GM19397 (cell line): ENCODE data around the gene NBPF20.
"Not testable (repeated sequence)": the region's sequence is repeated elsewhere in the genome, so short reads cannot be mapped to it uniquely, and the experiment has no call there.

ENCODE experiments used
- ATAC-seq: cut with Tn5 transposase; IDR thresholded peaks from one replicate; pipeline ENCODE4 v1.9.1; 2021; ENCODE audit warnings: mild to moderate bottlenecking, moderate library complexity; ENCODE audit not compliant: unreplicated experiment

The NBPF20 gene, protein sequence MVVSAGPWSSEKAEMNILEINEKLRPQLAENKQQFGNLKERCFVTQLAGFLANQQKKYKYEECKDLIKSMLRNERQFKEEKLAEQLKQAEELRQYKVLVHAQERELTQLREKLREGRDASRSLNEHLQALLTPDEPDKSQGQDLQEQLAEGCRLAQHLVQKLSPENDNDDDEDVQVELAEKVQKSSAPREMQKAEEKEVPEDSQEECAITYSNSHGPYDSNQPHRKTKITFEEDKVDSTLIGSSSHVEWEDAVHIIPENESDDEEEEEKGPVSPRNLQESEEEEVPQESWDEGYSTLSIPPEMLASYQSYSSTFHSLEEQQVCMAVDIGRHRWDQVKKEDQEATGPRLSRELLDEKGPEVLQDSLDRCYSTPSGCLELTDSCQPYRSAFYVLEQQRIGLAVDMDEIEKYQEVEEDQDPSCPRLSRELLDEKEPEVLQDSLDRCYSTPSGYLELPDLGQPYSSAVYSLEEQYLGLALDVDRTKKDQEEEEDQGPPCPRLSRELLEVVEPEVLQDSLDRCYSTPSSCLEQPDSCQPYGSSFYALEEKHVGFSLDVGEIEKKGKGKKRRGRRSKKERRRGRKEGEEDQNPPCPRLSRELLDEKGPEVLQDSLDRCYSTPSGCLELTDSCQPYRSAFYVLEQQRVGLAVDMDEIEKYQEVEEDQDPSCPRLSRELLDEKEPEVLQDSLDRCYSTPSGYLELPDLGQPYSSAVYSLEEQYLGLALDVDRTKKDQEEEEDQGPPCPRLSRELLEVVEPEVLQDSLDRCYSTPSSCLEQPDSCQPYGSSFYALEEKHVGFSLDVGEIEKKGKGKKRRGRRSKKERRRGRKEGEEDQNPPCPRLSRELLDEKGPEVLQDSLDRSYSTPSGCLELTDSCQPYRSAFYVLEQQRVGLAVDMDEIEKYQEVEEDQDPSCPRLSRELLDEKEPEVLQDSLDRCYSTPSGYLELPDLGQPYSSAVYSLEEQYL (N-terminal part only)

DNA sequence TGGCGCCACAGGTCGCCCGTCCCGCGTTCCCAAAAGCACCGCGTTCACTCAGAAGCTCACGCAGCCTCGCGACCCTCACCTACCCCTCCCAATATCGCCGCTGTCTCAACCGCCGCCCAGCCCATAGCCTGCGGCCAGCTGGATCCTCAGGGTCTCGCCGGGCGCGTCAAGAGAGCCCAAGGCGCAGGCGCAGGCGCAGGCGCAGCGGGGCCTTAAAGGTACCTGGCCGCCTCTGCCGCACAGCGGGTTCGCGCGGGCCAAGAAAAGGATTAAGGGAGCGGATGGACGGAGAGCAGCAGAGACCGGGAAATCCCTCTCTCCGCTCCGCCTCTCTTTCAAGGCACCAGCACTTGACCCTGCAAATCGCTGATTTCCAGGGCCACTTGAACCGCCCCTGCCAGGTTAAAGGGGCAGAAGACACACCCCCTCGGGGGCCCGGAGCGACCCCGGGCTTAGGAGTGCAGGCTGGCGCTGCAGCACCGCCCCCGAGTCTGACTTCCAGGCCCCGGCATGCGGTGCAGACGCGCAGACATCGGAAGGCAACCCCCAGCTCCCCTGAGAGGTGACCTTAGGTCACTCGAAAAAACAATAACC lies at the start of gene NBPF20:
Gene NBPF20 (minus strand): TSS at position 168 of the 594 bp plus-strand sequence. CDS start 20,331 bp downstream, outside the sequence.
- ATAC-seq = peak; percentile 97

DNA sequence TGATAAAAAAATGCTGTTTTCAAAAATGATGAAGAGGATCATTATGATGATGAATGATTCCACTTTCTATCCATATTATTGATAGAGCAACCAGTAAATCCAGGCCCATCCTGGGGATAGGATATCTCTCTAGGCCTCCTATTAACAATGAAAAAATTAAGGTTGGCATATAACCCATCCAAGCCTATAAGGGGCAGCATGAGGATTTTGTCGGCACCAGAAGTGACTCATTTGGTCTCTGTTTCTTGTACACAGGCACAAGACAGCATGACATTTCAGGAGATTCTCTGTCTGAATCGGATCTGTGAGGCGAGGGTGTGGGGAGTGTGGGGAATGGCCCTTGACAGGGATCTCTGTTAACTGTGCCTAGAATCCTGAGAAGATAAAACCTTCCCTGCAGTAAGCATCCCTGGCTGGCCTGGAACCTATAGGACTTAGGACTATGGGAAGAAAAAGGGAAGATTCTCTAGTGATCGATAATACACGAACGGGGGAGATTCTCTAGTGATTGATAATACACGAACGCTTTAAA lies 49.5 kb upstream of the NBPF20 start:
- not testable (repeated sequence) for ATAC-seq

DNA sequence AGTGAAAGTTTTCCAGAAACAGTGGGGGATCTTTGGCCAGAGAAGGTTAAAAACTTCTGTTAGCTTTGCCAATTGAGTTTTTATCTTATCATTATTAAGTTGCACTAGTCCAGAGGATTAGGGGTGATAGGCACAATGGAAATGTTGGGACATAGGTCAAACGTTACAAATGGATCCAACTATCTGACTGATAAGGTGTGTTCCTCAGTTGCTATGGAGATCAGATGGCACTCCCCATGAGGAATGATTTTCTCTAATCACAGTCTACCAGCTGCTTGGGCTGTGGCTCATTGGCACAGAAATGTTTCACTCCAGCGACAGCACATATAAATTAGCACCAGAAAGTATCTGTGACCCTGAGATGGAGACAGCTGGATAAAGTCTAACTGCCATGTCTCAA lies 47.3 kb upstream of the NBPF20 start:
- ATAC-seq = not testable (repeated sequence)

DNA sequence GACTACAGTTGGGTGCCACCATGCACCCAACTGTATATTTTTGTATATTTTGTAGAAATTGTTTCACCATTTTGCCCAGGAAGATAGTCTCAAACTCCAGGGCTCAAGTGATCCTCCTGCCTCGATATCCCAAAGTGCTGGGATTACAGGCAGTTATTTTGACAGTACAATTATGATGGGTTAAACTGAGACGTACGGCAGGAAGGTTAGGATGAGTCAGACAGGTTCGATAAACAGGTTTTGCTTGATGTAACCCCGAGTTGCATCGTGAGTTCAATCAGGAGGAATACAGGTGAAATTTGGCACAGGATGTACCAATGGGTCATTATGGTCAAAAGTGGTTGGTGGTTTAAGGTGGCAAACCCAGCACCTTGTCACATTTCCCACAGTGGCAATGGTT lies 46.0 kb upstream of the NBPF20 start:
- ATAC-seq = not testable (repeated sequence)

DNA sequence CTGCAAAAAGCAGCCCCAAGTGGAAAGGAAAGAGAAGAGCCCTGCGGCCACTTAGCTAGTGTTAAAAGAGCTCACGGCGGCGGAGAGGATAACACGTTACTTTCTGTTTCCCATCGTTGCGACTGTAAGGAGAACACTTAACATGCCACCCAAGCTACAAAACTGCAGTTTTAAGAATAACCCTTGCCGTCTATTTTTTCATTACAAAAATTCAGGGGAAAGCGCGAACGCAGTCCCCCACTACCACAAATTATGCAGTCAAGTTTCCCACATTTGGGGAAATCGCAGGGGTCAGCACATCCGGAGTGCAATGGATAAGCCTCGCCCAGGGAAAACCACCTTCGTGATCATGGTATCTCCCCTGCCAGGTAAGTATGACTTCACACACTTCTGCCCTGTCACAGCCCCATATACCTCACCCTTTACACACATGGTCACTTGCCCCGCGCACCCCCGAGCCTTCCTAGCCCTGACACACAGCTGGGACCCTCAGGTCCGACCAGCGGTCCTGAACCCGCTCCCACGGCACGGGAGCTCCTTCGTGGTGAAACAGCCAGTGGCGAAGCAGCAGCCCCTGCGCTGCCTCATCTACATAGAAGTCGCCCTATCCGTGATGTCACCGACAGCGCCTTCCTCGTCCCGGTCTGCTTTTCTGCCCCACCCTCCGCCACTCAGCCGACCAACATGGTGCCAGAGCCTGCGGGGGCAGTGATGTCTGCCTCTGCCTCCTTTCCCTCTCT lies 40.2 kb upstream of the NBPF20 start:
- ATAC-seq = peak; percentile 72

DNA sequence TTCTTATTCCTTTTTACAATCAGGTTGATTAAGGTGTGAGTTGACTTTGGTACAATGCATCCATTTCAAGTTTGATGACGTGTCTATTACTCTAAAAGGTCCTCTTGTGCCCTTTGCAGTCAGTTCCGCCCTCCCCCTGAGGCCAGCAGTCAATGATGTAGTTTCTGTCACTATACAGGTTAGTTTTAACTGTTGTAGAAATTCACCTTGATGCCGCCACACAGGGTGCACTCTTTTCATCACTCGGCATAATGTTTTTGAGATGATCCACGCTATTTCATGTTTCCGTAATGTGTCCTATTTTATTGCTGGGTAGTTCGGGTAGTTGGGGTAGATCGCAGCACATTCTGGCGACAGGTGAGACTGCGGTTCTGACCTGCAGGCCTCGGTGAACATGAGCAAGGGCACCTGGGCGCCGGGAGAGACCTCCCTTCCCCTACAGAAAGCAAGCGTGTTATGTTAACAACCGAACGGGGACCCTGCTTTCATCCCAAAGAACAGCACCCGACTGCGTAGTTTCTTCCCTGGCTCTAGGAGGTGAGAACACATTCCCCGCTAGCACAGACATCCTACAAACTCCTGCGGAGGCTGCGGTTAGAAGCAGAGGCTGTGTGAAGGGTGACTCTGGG lies 39.4 kb upstream of the NBPF20 start:
- ATAC-seq = not testable (repeated sequence)

DNA sequence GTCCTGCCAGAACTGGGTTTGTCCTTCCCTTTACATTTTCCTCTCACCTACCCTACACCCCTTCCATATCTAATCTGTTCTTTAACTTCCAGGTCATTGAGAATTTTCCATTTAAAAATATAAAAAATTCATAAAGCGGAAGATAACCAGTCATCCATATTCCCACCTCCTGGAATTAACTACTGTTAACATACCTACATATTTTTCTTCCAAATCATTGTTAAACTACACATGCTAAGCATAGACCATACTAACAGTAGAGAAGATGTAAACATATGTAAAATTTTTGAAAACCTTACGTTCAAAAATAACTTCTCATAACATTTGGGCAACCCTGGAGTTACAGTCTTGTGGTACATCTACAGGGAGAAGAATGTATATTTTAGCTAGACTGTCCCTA lies 38.6 kb upstream of the NBPF20 start:
- ATAC-seq = not testable (repeated sequence)

DNA sequence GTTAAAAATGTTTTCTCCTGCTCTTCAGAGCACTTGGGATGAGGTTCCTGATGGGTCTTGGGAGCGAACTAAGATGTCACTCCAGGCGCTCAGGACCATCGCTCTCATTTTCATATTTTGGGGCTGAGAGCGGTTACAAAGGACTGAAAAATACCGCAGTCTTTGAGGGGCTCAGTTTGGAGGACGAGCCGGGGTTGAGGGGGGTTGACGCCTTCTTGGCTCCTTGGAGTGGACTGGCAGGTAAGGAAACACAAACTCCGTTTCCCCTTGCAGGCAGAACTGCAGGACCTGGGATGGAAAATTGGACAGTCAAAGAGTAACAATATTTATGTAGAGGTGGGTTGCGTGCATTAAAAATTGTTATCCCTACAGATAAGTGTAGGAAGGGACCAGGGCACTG lies 35.3 kb upstream of the NBPF20 start:
- ATAC-seq = not testable (repeated sequence)

DNA sequence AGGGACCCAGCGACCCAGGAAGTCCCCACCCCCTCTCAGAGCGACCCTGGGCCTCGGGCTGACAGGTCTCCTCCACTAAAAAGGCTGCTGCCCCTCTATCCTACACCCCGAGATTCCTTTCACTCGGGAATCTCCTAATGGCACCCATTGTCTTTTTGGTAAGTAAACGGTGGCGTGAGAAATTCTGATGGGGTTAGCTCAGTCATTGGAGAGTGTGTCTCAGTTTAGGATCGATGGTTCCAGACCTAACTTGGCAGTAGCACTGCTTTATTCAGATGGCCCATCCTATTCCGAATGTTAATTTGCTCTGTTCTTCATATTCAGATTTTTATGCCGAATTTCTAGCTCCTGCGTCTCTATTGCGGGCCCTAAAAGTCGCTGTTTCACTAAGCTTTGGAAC lies 34.6 kb upstream of the NBPF20 start:
- not testable (repeated sequence) for ATAC-seq

DNA sequence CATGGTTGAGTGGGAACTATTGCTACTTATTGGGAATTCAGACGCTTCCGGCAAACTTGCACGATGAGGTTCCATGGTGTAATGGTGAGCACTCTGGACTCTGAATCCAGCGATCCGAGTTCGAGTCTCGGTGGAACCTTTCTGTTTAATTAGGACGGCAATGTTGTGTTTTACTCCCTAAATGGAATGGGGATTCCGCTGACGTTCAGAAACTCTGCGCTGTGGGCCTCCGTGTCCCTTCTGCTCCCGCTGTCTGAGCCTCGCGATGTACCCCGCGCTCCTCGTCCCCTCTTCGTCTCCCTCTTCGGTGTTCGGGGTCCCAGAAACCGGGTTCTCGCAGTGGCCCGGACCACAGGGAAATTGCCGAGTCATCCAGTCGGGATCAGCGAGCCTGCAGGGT lies 34.2 kb upstream of the NBPF20 start:
- not testable (repeated sequence) for ATAC-seq

DNA sequence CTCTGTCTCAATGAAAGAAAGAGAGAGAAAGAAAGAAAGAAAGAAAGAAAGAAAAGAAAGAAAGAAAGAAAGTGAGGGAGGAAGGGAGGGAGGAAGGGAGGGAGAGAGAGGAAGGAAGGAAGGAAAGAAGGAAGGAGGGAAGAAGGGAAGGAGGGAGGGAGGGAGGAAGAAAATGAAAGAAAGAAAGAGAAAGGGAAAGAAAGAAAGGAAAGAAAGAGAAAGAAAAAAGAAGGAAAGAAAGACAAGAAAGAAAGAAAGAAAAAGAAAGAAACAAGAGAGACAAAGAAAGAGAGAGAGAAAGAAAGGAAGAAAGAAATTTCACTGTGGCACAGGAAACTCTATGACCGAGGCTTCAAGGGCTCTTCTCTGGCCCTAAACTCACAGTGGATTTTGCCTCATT lies 33.7 kb upstream of the NBPF20 start:
- ATAC-seq = not testable (repeated sequence)

DNA sequence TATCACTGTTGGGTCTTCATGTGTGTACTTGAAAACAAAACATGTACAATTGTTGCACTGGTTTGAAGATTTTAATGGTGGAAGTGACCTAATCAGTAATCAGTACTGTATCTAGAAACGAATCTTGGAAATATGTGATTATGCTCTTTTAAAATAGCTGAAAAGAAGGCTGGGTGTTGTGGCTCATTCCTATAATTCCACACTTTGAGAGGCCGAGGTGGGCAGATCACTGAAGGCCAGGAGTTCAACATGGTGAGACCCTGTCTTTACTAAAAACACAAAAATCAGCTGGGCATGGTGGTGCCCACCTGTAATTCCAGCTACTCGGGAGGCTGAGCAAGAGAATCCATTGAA lies 29.4 kb upstream of the NBPF20 start:
- not testable (repeated sequence) for ATAC-seq

DNA sequence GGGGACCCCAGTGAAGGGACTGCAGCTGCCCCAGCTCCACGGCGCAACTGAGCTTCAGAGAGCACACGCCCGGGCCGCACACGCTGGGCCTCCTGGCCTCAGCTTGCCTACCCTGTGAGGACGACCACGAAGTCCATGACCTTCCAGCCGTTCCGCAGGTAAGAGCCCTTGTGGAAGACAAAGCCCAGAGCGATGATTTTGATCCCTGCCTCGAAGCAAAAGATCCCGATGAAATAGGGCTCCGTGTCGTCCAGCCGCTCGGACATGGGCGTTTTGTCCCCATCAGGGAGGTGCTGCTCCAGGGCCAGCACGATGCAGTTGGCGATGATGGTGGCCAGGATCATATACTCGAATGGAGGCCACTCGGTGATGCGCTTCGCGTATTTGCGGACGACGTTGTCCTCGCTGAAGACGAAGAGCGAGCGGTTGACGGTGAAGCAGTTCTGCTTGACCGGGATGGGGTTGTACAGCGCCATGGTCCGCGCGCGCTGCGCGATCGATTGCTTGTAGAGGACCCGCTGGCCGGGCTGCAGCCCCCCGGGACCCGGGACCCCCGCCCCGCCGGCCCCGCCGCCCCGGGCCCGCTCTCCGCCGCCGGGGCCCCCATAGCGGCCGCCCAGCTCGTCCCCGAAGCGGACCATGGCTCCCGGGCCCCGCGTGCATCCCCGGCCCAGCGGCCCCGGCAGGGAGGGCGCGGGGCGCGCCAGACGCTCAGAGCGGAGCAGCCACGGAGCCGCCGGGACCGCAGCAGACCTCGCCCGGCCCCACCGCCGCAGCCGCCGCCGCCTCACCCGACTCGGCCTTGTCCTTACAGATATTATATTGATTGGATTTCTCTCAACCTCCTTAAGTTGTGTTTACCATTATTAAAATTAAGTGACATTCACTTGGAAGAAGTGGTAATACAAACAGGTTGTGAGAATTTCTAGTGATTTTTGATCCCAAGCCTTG lies 28.7 kb upstream of the NBPF20 start:
- not testable (repeated sequence) for ATAC-seq

DNA sequence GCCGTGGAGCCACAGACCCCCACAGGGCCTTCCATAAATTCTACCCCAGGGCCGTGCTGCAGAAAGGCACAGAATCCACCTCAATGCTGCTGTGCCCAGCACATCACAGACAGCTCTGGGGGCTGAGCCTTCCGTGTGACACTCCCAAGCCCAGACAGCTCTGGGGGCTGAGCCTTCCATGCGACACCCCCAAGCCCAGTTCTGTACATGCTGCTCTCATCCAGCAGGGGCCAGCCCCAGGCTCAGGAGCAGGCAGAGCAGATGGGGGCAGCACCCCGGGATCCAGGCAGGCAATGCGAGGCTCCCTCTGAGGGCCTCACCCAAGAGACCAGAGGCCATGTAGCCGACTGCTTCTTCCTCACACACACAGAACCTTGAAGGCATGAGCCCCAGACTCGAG lies 27.1 kb upstream of the NBPF20 start:
- not testable (repeated sequence) for ATAC-seq

DNA sequence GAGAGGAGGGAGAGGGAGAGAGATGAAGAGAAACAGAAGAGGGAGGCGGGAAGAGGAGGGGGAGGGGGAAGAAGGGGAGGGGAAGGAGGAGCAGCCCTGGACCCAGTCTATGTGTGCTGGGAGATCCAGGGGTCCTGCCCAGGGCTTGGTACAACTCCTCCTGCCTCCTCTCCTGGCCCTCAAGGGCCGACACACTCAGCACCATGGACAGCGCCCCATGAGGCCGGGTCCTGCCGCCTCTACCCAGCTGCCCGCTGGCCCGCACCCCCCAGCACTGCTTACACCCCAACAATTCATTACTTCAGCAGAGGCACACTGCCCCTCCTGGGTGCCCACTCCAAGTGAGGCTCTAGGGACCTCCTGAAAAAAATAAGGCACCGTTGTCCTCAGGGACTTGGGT lies 26.5 kb upstream of the NBPF20 start:
- ATAC-seq = not testable (repeated sequence)

DNA sequence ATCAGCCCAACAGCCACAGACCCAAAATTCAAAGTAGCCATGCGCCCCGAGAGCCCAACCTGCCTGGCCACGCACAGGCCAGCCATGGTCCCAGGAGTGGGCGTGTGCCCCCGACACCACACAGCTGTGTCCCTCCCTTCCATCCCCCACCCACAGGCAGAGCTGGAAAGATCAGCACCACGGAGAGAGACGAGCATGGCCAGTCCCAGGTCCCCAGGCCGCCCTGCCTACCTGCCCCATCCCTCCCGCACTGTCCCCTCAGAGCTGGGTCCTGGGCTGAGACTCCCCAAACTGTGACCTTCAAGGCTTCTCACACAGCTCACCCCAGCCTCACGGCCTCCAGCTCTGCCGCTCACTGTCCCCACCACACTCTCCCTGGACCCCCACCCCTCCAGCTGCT lies 19.8 kb upstream of the NBPF20 start:
- ATAC-seq = not testable (repeated sequence)

DNA sequence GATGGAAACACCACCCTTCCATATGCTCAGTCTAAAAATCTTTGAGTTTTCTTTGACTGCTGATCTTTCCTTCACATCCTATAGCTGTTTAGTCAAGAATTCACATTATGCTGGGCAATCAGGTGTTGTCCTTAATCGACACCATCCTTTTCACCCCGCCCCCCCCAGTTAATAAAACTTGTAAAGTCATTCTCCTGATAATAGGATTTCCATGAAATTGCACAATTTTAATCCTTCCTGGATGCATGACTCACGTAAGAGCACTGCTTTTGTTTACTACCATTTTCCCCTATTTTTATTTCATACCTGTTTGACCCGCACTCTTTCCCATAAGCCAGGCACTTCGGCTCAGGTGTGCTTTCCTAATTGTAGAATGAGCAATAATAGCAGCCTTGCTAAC lies 16.9 kb upstream of the NBPF20 start:
- ATAC-seq = not testable (repeated sequence)

DNA sequence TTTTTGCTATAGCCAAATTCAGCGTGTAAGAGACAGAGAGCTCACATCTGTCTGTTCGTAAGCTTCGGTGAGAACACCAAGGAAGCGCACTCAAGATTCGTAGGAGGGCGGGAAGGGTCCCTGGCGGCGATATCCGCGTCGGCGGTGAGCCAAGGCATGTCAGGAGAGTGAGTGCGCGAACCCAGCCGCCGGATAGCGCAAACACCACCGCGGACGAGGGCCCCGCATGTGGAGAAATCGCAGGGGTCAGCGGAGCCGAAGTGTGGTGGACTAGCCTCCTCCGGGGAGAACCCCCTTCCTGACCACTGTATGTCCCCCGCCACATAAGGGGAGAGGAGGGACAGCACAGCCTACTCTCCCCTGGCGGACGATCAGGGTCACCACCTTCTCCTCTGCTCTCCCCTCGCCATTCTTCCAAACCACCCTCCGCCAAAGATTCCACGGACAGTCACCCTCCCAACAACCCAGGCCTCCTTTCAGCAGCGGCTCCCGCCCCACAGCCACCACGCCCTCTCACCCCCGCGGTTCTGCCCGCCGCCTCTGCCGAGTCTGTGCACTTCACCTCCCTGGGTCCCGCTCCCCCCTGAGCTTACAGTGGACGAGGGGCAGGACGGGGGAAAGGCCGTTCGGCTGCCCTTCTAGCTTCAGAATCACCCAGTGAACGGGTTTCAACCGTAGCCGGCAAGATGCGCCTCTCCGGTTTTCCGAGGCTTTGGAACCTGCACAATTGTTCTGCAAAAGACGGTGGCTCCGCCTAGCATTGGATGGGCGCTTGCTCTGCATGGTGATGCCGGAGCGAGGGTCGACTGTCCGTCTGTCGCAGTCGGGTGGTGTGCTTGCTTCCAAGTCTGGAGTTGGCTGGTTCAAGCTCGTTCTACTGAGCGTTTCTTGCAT lies 6.2 kb upstream of the NBPF20 start:
- not testable (repeated sequence) for ATAC-seq
